ENCODE data around the gene C17orf67.

Gene C17orf67

GRCh38 chr17:56810891-56811775, 22.6 kb downstream of the C17orf67 start:
- H2AFZ ChIP-seq = no peak overlapping the region

GRCh38 chr17:56810343-56810742, 23.4 kb downstream of the C17orf67 start:
- H3K79me2 ChIP-seq = no peaks in the 10 kb centered on the region
- no peaks in the 10 kb centered on the region for H3K27me3 ChIP-seq (ENCODE audit: control insufficient read depth, insufficient read depth, low read length)
- H3K9ac ChIP-seq = no peak overlapping the region
- no peak overlapping the region for H3K4me2 ChIP-seq (ENCODE audit: low read length)
- H3K36me3 ChIP-seq (ENCODE audit: control insufficient read depth, insufficient read depth, low read length) = no peaks in the 10 kb centered on the region
- H3K4me3 ChIP-seq (ENCODE audit: low read depth, low read length) = no peak overlapping the region
- no peaks in the 10 kb centered on the region for H3K9me3 ChIP-seq (ENCODE audit: control insufficient read depth, low read length)
- H3K27ac ChIP-seq = no peak overlapping the region
- TF ChIP-seq, protein P1, sequence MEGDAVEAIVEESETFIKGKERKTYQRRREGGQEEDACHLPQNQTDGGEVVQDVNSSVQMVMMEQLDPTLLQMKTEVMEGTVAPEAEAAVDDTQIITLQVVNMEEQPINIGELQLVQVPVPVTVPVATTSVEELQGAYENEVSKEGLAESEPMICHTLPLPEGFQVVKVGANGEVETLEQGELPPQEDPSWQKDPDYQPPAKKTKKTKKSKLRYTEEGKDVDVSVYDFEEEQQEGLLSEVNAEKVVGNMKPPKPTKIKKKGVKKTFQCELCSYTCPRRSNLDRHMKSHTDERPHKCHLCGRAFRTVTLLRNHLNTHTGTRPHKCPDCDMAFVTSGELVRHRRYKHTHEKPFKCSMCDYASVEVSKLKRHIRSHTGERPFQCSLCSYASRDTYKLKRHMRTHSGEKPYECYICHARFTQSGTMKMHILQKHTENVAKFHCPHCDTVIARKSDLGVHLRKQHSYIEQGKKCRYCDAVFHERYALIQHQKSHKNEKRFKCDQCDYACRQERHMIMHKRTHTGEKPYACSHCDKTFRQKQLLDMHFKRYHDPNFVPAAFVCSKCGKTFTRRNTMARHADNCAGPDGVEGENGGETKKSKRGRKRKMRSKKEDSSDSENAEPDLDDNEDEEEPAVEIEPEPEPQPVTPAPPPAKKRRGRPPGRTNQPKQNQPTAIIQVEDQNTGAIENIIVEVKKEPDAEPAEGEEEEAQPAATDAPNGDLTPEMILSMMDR (IDR thresholded peaks at IDR 0.05) = no peak
- no peak overlapping the region for H2AFZ ChIP-seq
- H3K4me1 ChIP-seq = no peaks in the 10 kb centered on the region

More at GRCh38 chr17:56810891-56811775, 22.6 kb downstream of the C17orf67 start:
- Histone ChIP-seq H3K4me2 (ENCODE audit: low read length) (no peak overlapping the region), H3K4me3 (ENCODE audit: low read depth, low read length) (no peak overlapping the region), H3K79me2 (no peaks in the 10 kb centered on the region), H3K36me3 (ENCODE audit: control insufficient read depth, insufficient read depth, low read length) (no peaks in the 10 kb centered on the region), H3K4me1 (no peaks in the 10 kb centered on the region), H3K9ac (no peak overlapping the region), H3K27ac (no peak overlapping the region), H3K9me3 (ENCODE audit: control insufficient read depth, low read length) (no peaks in the 10 kb centered on the region), H3K27me3 (ENCODE audit: control insufficient read depth, insufficient read depth, low read length) (no peaks in the 10 kb centered on the region)
- TF ChIP-seq, protein P1 (IDR thresholded peaks at IDR 0.05) = no peak

GRCh38 chr17:56809820-56810179, 23.9 kb downstream of the C17orf67 start:
- H3K79me2 ChIP-seq = no peaks in the 10 kb centered on the region
- no peaks in the 10 kb centered on the region for H3K36me3 ChIP-seq (ENCODE audit: control insufficient read depth, insufficient read depth, low read length)
- no peaks in the 10 kb centered on the region for H3K9me3 ChIP-seq (ENCODE audit: control insufficient read depth, low read length)
- no peaks in the 10 kb centered on the region for H3K27me3 ChIP-seq (ENCODE audit: control insufficient read depth, insufficient read depth, low read length)
- no peak overlapping the region for H3K4me3 ChIP-seq (ENCODE audit: low read depth, low read length)
- TF ChIP-seq, protein P1 (IDR thresholded peaks at IDR 0.05) = no peak
- no peaks in the 10 kb centered on the region for H3K4me1 ChIP-seq
- no peak overlapping the region for H3K9ac ChIP-seq
- no peak overlapping the region for H2AFZ ChIP-seq
- H3K27ac ChIP-seq = no peak overlapping the region
- no peak overlapping the region for H3K4me2 ChIP-seq (ENCODE audit: low read length)

DNA sequence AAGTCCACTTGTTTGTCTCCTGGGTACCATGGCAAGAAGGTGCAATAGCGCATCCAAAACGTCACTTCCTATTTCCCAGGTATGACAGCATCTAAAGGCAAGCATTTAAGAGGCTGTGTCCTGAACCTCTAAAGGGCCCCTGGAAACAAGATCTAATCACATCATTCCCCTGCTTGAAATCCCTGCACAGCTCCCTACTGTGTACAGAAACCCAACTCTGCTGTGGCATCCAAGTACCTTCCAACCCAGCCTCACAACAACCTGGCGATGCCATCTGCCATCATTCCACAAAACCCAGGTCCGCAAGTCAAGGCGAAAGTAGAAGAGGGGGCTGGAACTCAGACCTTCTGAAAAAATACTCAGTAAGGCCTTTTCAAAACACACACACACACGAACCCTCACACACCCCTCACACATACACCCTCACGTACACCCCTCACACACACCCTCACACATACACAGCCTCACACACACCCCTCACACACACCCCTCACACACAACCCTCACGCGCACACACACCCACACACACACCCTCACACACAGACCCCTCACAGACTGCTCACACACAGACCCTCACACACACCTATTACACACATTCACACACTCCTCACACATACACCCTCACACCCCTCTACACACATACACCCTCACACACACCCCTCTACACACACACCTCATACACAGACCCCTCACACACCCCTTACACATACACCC, 24.5 kb downstream of the C17orf67 start:
- Histone ChIP-seq H3K36me3 (ENCODE audit: control insufficient read depth, insufficient read depth, low read length) (no peaks in the 10 kb centered on the region), H3K79me2 (no peaks in the 10 kb centered on the region), H3K9me3 (ENCODE audit: control insufficient read depth, low read length) (no peaks in the 10 kb centered on the region), H3K4me2 (ENCODE audit: low read length) (no peak overlapping the region), H2AFZ (no peak overlapping the region), H3K9ac (no peak overlapping the region), H3K4me3 (ENCODE audit: low read depth, low read length) (no peak overlapping the region), H3K27ac (no peak overlapping the region), H3K4me1 (no peaks in the 10 kb centered on the region), H3K27me3 (ENCODE audit: control insufficient read depth, insufficient read depth, low read length) (no peaks in the 10 kb centered on the region)
- TF ChIP-seq, protein P1 (IDR thresholded peaks at IDR 0.05) = no peak
